GM12878 (cell line): ENCODE data around the gene SLC7A5. TPM values are rescaled to one million over a fixed set of nuclear protein-coding genes. Genes with fewer than 3 reads are reported as not detected.

Experiments
- ATAC-seq: fragments of 200-7000 bp; cut with Tn5 transposase; 3 replicates; pipeline ENCODE4 v1.9.1; 2020; ENCODE audit warnings: mild to moderate bottlenecking, moderate library complexity
- BruUV-seq: library from RNA; stranded (reverse); fragments of 400-500 nt; replicated peaks from 2 replicates; lab custom pipeline; 2021; lab: Mats Ljungman, UMichigan
- CTCF ChIA-PET: fragments of 300-600 bp; sonication (Branson Sonifier 250); formaldehyde crosslinking; extraction: SDS; loops from one replicate; lab custom pipeline; 2021; ENCODE audit warnings: inconsistent platforms; lab: Yijun Ruan, JAX
- POLR2A ChIA-PET: fragments of 350-600 bp; formaldehyde crosslinking; extraction: SDS; loops from one replicate; lab custom pipeline; 2021; ENCODE audit warnings: inconsistent platforms; lab: Charles Lee
- RAD21 ChIA-PET: fragments of 300-600 bp; sonication (Branson Sonifier 250); formaldehyde crosslinking; loops from one replicate; lab custom pipeline; 2023; ENCODE audit warnings: antibody characterized with exemption; ENCODE audit not compliant: unreplicated experiment; lab: Charles Lee
- SMC1A ChIA-PET: fragments of 300-600 bp; sonication (Branson Sonifier 250); formaldehyde crosslinking; loops from one replicate; lab custom pipeline; 2023; ENCODE audit not compliant: unreplicated experiment, uncharacterized antibody; lab: Charles Lee
- DNase-seq: peaks from one replicate; pipeline ENCODE4 v3.0.0-alpha.2; 2011; ENCODE audit warnings: low read depth, low spot score
- FAIRE-seq: peaks from 3 replicates; lab custom pipeline; 2011; peaks lifted over from hg19 to GRCh38; lab: Jason Lieb, UNC
- H2AFZ ChIP-seq: 2 replicates; pipeline ENCODE4 v1.6.0; 2011; ENCODE audit warnings: low read depth, low read length, control low read depth; ENCODE audit not compliant: control insufficient read depth
- H3K27ac ChIP-seq: 2 replicates; pipeline ENCODE4 v1.5.1; 2011; ENCODE audit warnings: control low read depth; ENCODE audit not compliant: control insufficient read depth, insufficient read depth
- H3K27me3 ChIP-seq, 2 experiments: replicated peaks in 1 of 2; 2 replicates each; pipeline versions ENCODE4 v1.6.0 to v1.6.1; 2011; ENCODE audit warnings: low read length in 1 of 2; ENCODE audit not compliant: control insufficient read depth in 2 of 2, insufficient read depth in 2 of 2
- H3K36me3 ChIP-seq, 2 experiments: 2 replicates each; pipeline ENCODE4 v1.5.1; 2011; ENCODE audit warnings: low read length in 1 of 2; ENCODE audit not compliant: control insufficient read depth in 2 of 2, insufficient read depth in 2 of 2
- H3K4me1 ChIP-seq: 2 replicates; pipeline ENCODE4 v1.6.1; 2011; ENCODE audit warnings: mild to moderate bottlenecking, low read length, moderate library complexity, mixed read lengths; ENCODE audit not compliant: control insufficient read depth, insufficient read depth
- H3K4me2 ChIP-seq: 2 replicates; pipeline ENCODE4 v1.6.0; 2011; ENCODE audit warnings: control low read depth; ENCODE audit not compliant: control insufficient read depth, insufficient read depth
- H3K4me3 ChIP-seq: fragments of 200-600 bp; sonication (generic); 2 replicates; pipeline ENCODE4 v1.5.1; 2016
- H3K79me2 ChIP-seq: 2 replicates; pipeline ENCODE4 v1.6.0; 2011; ENCODE audit warnings: low read length; ENCODE audit not compliant: control insufficient read depth, insufficient read depth
- H3K9ac ChIP-seq: 2 replicates; pipeline ENCODE4 v1.8.0; 2011; ENCODE audit warnings: low read length, control low read depth, mixed read lengths; ENCODE audit not compliant: control insufficient read depth, insufficient read depth
- H3K9me3 ChIP-seq: replicated peaks from 3 replicates; pipeline ENCODE4 v1.5.1; 2011; ENCODE audit warnings: mild to moderate bottlenecking, low read length; ENCODE audit not compliant: control insufficient read depth, insufficient read depth
- H4K20me1 ChIP-seq: 2 replicates; pipeline ENCODE4 v1.6.0; 2011; ENCODE audit not compliant: control insufficient read depth, insufficient read depth
- BHLHE40 ChIP-seq, 2 experiments: fragments of 450-650 bp in 1 of 2; IDR thresholded peaks; 2 replicates each; pipeline ENCODE4 v1.6.1; 2011 to 2017; ENCODE audit warnings: low read depth in 2 of 2, borderline replicate concordance in 1 of 2, improper control_type of control experiment in 1 of 2, low read length in 1 of 2, mild to moderate bottlenecking in 1 of 2
- CBX3 ChIP-seq: fragments of 200-600 bp; sonication (generic); IDR thresholded peaks from 2 replicates; pipeline ENCODE4 v1.6.1; 2016; ENCODE audit warnings: low read depth, borderline replicate concordance
- CHD4 ChIP-seq: fragments of 200-600 bp; sonication (generic); IDR thresholded peaks from 2 replicates; pipeline ENCODE4 v1.6.1; 2016; ENCODE audit warnings: mild to moderate bottlenecking
- CTCF ChIP-seq, 3 experiments: IDR thresholded peaks in 2 of 3; conservative IDR thresholded peaks in 1 of 3; 2 replicates each; pipeline ENCODE4 v1.5.1; 2011; ENCODE audit warnings: low read depth in 3 of 3, low read length in 3 of 3, mild to moderate bottlenecking in 3 of 3, control low read depth in 2 of 3, moderate library complexity in 2 of 3, inconsistent platforms in 1 of 3, mixed read lengths in 1 of 3; ENCODE audit not compliant: control insufficient read depth in 2 of 3, insufficient read depth in 1 of 3; ENCODE audit errors: extremely low read depth in 1 of 3
- ESRRA ChIP-seq: IDR thresholded peaks from 2 replicates; pipeline ENCODE4 v1.6.1; 2012; ENCODE audit warnings: mild to moderate bottlenecking, low read length, improper control_type of control experiment
- GABPA ChIP-seq: IDR thresholded peaks from 2 replicates; pipeline ENCODE4 v1.6.1; 2014; ENCODE audit warnings: antibody characterized with exemption, low read depth, mild to moderate bottlenecking, inconsistent platforms
- GATAD2B ChIP-seq: fragments of 450-650 bp; conservative IDR thresholded peaks from 2 replicates; pipeline ENCODE4 v1.6.1; 2017; ENCODE audit warnings: low read depth, mild to moderate bottlenecking, moderate library complexity
- JUNB ChIP-seq: IDR thresholded peaks from 2 replicates; pipeline ENCODE4 v1.6.1; 2016; ENCODE audit warnings: antibody characterized with exemption, mild to moderate bottlenecking
- KAT2A ChIP-seq: conservative IDR thresholded peaks from 2 replicates; pipeline ENCODE4 v1.6.1; 2011; ENCODE audit warnings: low read depth, low read length; ENCODE audit not compliant: control insufficient read depth
- KDM1A ChIP-seq: fragments of 200-600 bp; sonication (generic); IDR thresholded peaks from 2 replicates; pipeline ENCODE4 v1.6.1; 2016; ENCODE audit warnings: borderline replicate concordance
- MYC ChIP-seq: IDR thresholded peaks from 2 replicates; pipeline ENCODE4 v1.6.1; 2011; ENCODE audit warnings: mild to moderate bottlenecking, low read length, moderate library complexity, inconsistent platforms; ENCODE audit not compliant: insufficient read depth, insufficient replicate concordance, insufficient read length, severe bottlenecking
- NFYA ChIP-seq: IDR thresholded peaks from 2 replicates; pipeline ENCODE4 v1.6.1; 2011; ENCODE audit warnings: low read depth, mild to moderate bottlenecking, low read length, improper control_type of control experiment, borderline replicate concordance
- NR2C1 ChIP-seq: fragments of 450-650 bp; IDR thresholded peaks from 2 replicates; pipeline ENCODE4 v1.6.1; 2017; ENCODE audit warnings: antibody characterized with exemption, mild to moderate bottlenecking, moderate library complexity
- PAX8 ChIP-seq: fragments of 450-650 bp; IDR thresholded peaks from 2 replicates; pipeline ENCODE4 v1.6.1; 2017; ENCODE audit warnings: mild to moderate bottlenecking, moderate library complexity
- POLR2A ChIP-seq: IDR thresholded peaks from 2 replicates; pipeline ENCODE4 v1.6.1; 2011; ENCODE audit warnings: low read depth, mild to moderate bottlenecking, low read length
- RAD51 ChIP-seq: fragments of 450-650 bp; IDR thresholded peaks from 2 replicates; pipeline ENCODE4 v1.6.1; 2016; ENCODE audit warnings: moderate library complexity, mild to moderate bottlenecking, inconsistent platforms
- TBL1XR1 ChIP-seq: IDR thresholded peaks from 2 replicates; pipeline ENCODE4 v1.6.1; 2012; ENCODE audit warnings: low read depth, low read length, improper control_type of control experiment
- WGBS: methylation state at CpG from one replicate; pipeline ENCODE4 v1.1.6; 2016; ENCODE audit warnings: low lambda C conversion rate; ENCODE audit not compliant: insufficient replicate concordance, insufficient coverage; ENCODE audit errors: missing lambda C conversion rate; 5-methylcytosine and 5-hydroxymethylcytosine counted together
- in situ Hi-C: fragments of 300-500 bp; cut with MboI; formaldehyde crosslinking; loops from 9 replicates; pipeline ENCODE4 v1.14.3; 2018; ENCODE audit warnings: mixed read lengths
- intact Hi-C: fragments of 100-400 bp; cut with micrococcal nuclease; formaldehyde crosslinking; loops from one replicate; pipeline ENCODE4 v1.14.2; 2022; ENCODE audit not compliant: unreplicated experiment
- polyA plus RNA-seq, 11 experiments: library from polyadenylated mRNA; depleted of rRNA in 4 of 11; unstranded in 6 of 11; stranded (reverse) in 5 of 11; fragments of >200 nt; fragmentation: Nextera tagmentation in 4 of 11; fragmentation: Illumina TruSeq in 1 of 11; extraction: Ambion mirVana in 4 of 11; extraction: Trizol in 1 of 11; gene quantifications; 1 replicate in 1 of 11; 2 replicates in 10 of 11; pipeline versions ENCODE4 v1.2.1 to v1.2.3, GENCODE V29; 2011 to 2016; ENCODE audit warnings: inconsistent platforms in 2 of 11, missing spikeins in 2 of 11, low read depth in 1 of 11
- total RNA-seq, 4 experiments: library from RNA; depleted of rRNA in 3 of 4; stranded (reverse); fragments of >200 nt in 3 of 4; fragmentation: Illumina TruSeq in 1 of 4; extraction: Trizol in 1 of 4; gene quantifications; 2 replicates each; pipeline versions ENCODE4 v1.2.1 to v1.2.3, GENCODE V29; 2013 to 2021

SLC7A5 gene
- total and polyA plus RNA-seq, 10 of the 15 experiments (the other 5 are each of a cell fraction or from before 2014, with no cell fraction given), result 2.3 to 101 (median 35.8) TPM

- ChIA-PET POLR2A (no interaction called here), CTCF (no interaction called here), RAD21 (no interaction called here), SMC1A (no interaction called here)
- Histone ChIP-seq H3K27me3 (no peaks in the 10 kb centered on the region), H3K9me3 (no peaks in the 10 kb centered on the region), H3K27ac (no peak overlapping the region), H3K4me3 (no peak overlapping the region), H4K20me1 (no peaks in the 10 kb centered on the region), H2AFZ (no peak overlapping the region), H3K4me2 (no peak overlapping the region), H3K36me3 (no peaks in the 10 kb centered on the region; a peak in 1 of 4 replicates), H3K4me1 (peaks cover 8% of the 10 kb centered on the region), H3K9ac (no peak overlapping the region), H3K79me2 (no peaks in the 10 kb centered on the region)
- DNase-seq (no peak), FAIRE-seq (no peak), ATAC-seq (no peak)
- TF ChIP-seq GABPA (no peak), CHD4 (no peak), POLR2A (no peak), KAT2A (no peak), ESRRA (no peak), GATAD2B (no peak), JUNB (no peak), CBX3 (no peak), NFYA (no peak), NR2C1 (no peak), BHLHE40 (IDR thresholded peaks at IDR 0.05; ENCODE audit: borderline replicate concordance in 1 of 2, low read depth in 2 of 2, low read length in 1 of 2) (no peak)
- WGBS, result 72% methylated on average over 12 of the region's 13 CpGs
- BruUV-seq, result no TSS peak
- intact Hi-C loops (no loop called here), in situ Hi-C loops (no loop called here)
These were observed 49.0 kb upstream of the SLC7A5 start for GRCh38 chr16:87918338-87918737.

GRCh38 chr16:87917503-87917902 lies 48.2 kb upstream of the SLC7A5 start:
- intact Hi-C loops, result no loop called here
- no TSS peak for BruUV-seq
- TF ChIP-seq KDM1A (no peak), PAX8 (no peak), TBL1XR1 (no peak), CTCF (IDR thresholded peaks at IDR 0.05 in 2 of 3, conservative IDR thresholded peaks at IDR 0.05 in 1 of 3; ENCODE audit: control insufficient read depth in 2 of 3, extremely low read depth in 1 of 3, insufficient read depth in 1 of 3, low read depth in 3 of 3, low read length in 3 of 3) (no peak), RAD51 (no peak), MYC (no peak)

More at GRCh38 chr16:87917503-87917902, 48.2 kb upstream of the SLC7A5 start:
- H3K9me3 ChIP-seq, result no peaks in the 10 kb centered on the region
- in situ Hi-C loops, result no loop called here
- ATAC-seq (no peak), FAIRE-seq (no peak), DNase-seq (no peak)
- ChIA-PET SMC1A (no interaction called here), RAD21 (no interaction called here), CTCF (no interaction called here), POLR2A (no interaction called here)
- no peaks in the 10 kb centered on the region for H4K20me1 ChIP-seq
- no peak overlapping the region for H3K27ac ChIP-seq
- H3K4me3 ChIP-seq, result no peak overlapping the region
- no peak overlapping the region for H3K9ac ChIP-seq
- 48% methylated on average over 9 of the region's 9 CpGs for WGBS
- H3K79me2 ChIP-seq, result no peaks in the 10 kb centered on the region
- no peaks in the 10 kb centered on the region; a peak in 1 of 4 replicates for H3K36me3 ChIP-seq
- H3K4me2 ChIP-seq, result no peak overlapping the region
- H3K27me3 ChIP-seq, result no peaks in the 10 kb centered on the region
- H3K4me1 ChIP-seq, result no peaks in the 10 kb centered on the region
- no peak overlapping the region for H2AFZ ChIP-seq
